GM12878 (cell line): ENCODE data around the gene SBNO2. TPM values are rescaled to one million over a fixed set of nuclear protein-coding genes. Genes with fewer than 3 reads are reported as not detected.
A peak's percentile ranks its signal among the peaks of the same experiment; 100 is the strongest.

Source experiments
- ATAC-seq: fragments of 200-7000 bp; cut with Tn5 transposase; 3 replicates; pipeline ENCODE4 v1.9.1; 2020; ENCODE audit warnings: mild to moderate bottlenecking, moderate library complexity
- BruUV-seq: library from RNA; stranded (reverse); fragments of 400-500 nt; replicated peaks from 2 replicates; lab custom pipeline; 2021; lab: Mats Ljungman, UMichigan
- CTCF ChIA-PET: fragments of 300-600 bp; sonication (Branson Sonifier 250); formaldehyde crosslinking; extraction: SDS; loops from one replicate; lab custom pipeline; 2021; ENCODE audit warnings: inconsistent platforms; lab: Yijun Ruan, JAX
- POLR2A ChIA-PET: fragments of 350-600 bp; formaldehyde crosslinking; extraction: SDS; loops from one replicate; lab custom pipeline; 2021; ENCODE audit warnings: inconsistent platforms; lab: Charles Lee
- RAD21 ChIA-PET: fragments of 300-600 bp; sonication (Branson Sonifier 250); formaldehyde crosslinking; loops from one replicate; lab custom pipeline; 2023; ENCODE audit warnings: antibody characterized with exemption; ENCODE audit not compliant: unreplicated experiment; lab: Charles Lee
- SMC1A ChIA-PET: fragments of 300-600 bp; sonication (Branson Sonifier 250); formaldehyde crosslinking; loops from one replicate; lab custom pipeline; 2023; ENCODE audit not compliant: unreplicated experiment, uncharacterized antibody; lab: Charles Lee
- DNase-seq: peaks from one replicate; pipeline ENCODE4 v3.0.0-alpha.2; 2011; ENCODE audit warnings: low read depth, low spot score
- FAIRE-seq: peaks from 3 replicates; lab custom pipeline; 2011; peaks lifted over from hg19 to GRCh38; lab: Jason Lieb, UNC
- H2AFZ ChIP-seq: 2 replicates; pipeline ENCODE4 v1.6.0; 2011; ENCODE audit warnings: low read depth, low read length, control low read depth; ENCODE audit not compliant: control insufficient read depth
- H3K27ac ChIP-seq: 2 replicates; pipeline ENCODE4 v1.5.1; 2011; ENCODE audit warnings: control low read depth; ENCODE audit not compliant: control insufficient read depth, insufficient read depth
- H3K27me3 ChIP-seq, 2 experiments: replicated peaks in 1 of 2; 2 replicates each; pipeline versions ENCODE4 v1.6.0 to v1.6.1; 2011; ENCODE audit warnings: low read length in 1 of 2; ENCODE audit not compliant: control insufficient read depth in 2 of 2, insufficient read depth in 2 of 2
- H3K36me3 ChIP-seq, 2 experiments: 2 replicates each; pipeline ENCODE4 v1.5.1; 2011; ENCODE audit warnings: low read length in 1 of 2; ENCODE audit not compliant: control insufficient read depth in 2 of 2, insufficient read depth in 2 of 2
- H3K4me1 ChIP-seq: 2 replicates; pipeline ENCODE4 v1.6.1; 2011; ENCODE audit warnings: mild to moderate bottlenecking, low read length, moderate library complexity, mixed read lengths; ENCODE audit not compliant: control insufficient read depth, insufficient read depth
- H3K4me2 ChIP-seq: 2 replicates; pipeline ENCODE4 v1.6.0; 2011; ENCODE audit warnings: control low read depth; ENCODE audit not compliant: control insufficient read depth, insufficient read depth
- H3K4me3 ChIP-seq: fragments of 200-600 bp; sonication (generic); 2 replicates; pipeline ENCODE4 v1.5.1; 2016
- H3K79me2 ChIP-seq: 2 replicates; pipeline ENCODE4 v1.6.0; 2011; ENCODE audit warnings: low read length; ENCODE audit not compliant: control insufficient read depth, insufficient read depth
- H3K9ac ChIP-seq: 2 replicates; pipeline ENCODE4 v1.8.0; 2011; ENCODE audit warnings: low read length, control low read depth, mixed read lengths; ENCODE audit not compliant: control insufficient read depth, insufficient read depth
- H3K9me3 ChIP-seq: replicated peaks from 3 replicates; pipeline ENCODE4 v1.5.1; 2011; ENCODE audit warnings: mild to moderate bottlenecking, low read length; ENCODE audit not compliant: control insufficient read depth, insufficient read depth
- H4K20me1 ChIP-seq: 2 replicates; pipeline ENCODE4 v1.6.0; 2011; ENCODE audit not compliant: control insufficient read depth, insufficient read depth
- BACH1 ChIP-seq: fragments of 450-650 bp; IDR thresholded peaks from 2 replicates; pipeline ENCODE4 v1.6.1; 2017; ENCODE audit warnings: mild to moderate bottlenecking, borderline replicate concordance
- CHD2 ChIP-seq: IDR thresholded peaks from 2 replicates; pipeline ENCODE4 v1.6.1; 2011; ENCODE audit warnings: low read depth, low read length, improper control_type of control experiment, borderline replicate concordance
- EGR1 ChIP-seq, 2 experiments: IDR thresholded peaks; 1 replicate in 1 of 2; 2 replicates in 1 of 2; pipeline ENCODE4 v1.6.1; 2011 to 2012; ENCODE audit warnings: low read depth in 2 of 2, low read length in 2 of 2, borderline replicate concordance in 1 of 2, mild to moderate bottlenecking in 1 of 2, moderate library complexity in 1 of 2
- MAX ChIP-seq: IDR thresholded peaks from 2 replicates; pipeline ENCODE4 v1.6.1; 2012; ENCODE audit warnings: low read depth, low read length, improper control_type of control experiment
- MXI1 ChIP-seq: fragments of 150-350 bp; IDR thresholded peaks from 2 replicates; pipeline ENCODE4 v1.6.1; 2011; ENCODE audit warnings: low read depth, mild to moderate bottlenecking, inconsistent platforms, low read length, improper control_type of control experiment
- POLR2A ChIP-seq: IDR thresholded peaks from 2 replicates; pipeline ENCODE4 v1.6.1; 2011; ENCODE audit warnings: low read depth, mild to moderate bottlenecking, low read length
- POLR2AphosphoS2 ChIP-seq: IDR thresholded peaks from 2 replicates; pipeline ENCODE4 v1.6.1; 2011; ENCODE audit warnings: low read depth, mild to moderate bottlenecking, low read length, improper control_type of control experiment, moderate library complexity
- POLR2AphosphoS5 ChIP-seq: IDR thresholded peaks from 2 replicates; pipeline ENCODE4 v1.6.1; 2011; ENCODE audit warnings: mild to moderate bottlenecking, low read length, inconsistent platforms
- TCF12 ChIP-seq: IDR thresholded peaks from 2 replicates; pipeline ENCODE4 v1.6.1; 2011; ENCODE audit warnings: low read depth, mild to moderate bottlenecking, low read length
- TCF3 ChIP-seq: IDR thresholded peaks from 2 replicates; pipeline ENCODE4 v1.6.1; 2012; ENCODE audit warnings: low read depth, mild to moderate bottlenecking, low read length, borderline replicate concordance; ENCODE audit not compliant: insufficient read depth
- ZBED1 ChIP-seq: IDR thresholded peaks from 2 replicates; pipeline ENCODE4 v1.6.1; 2016; ENCODE audit warnings: borderline replicate concordance
- WGBS: methylation state at CpG from one replicate; pipeline ENCODE4 v1.1.6; 2016; ENCODE audit warnings: low lambda C conversion rate; ENCODE audit not compliant: insufficient replicate concordance, insufficient coverage; ENCODE audit errors: missing lambda C conversion rate; 5-methylcytosine and 5-hydroxymethylcytosine counted together
- in situ Hi-C: fragments of 300-500 bp; cut with MboI; formaldehyde crosslinking; loops from 9 replicates; pipeline ENCODE4 v1.14.3; 2018; ENCODE audit warnings: mixed read lengths
- intact Hi-C: fragments of 100-400 bp; cut with micrococcal nuclease; formaldehyde crosslinking; loops from one replicate; pipeline ENCODE4 v1.14.2; 2022; ENCODE audit not compliant: unreplicated experiment
- polyA plus RNA-seq, 11 experiments: library from polyadenylated mRNA; depleted of rRNA in 4 of 11; unstranded in 6 of 11; stranded (reverse) in 5 of 11; fragments of >200 nt; fragmentation: Nextera tagmentation in 4 of 11; fragmentation: Illumina TruSeq in 1 of 11; extraction: Ambion mirVana in 4 of 11; extraction: Trizol in 1 of 11; gene quantifications; 1 replicate in 1 of 11; 2 replicates in 10 of 11; pipeline versions ENCODE4 v1.2.1 to v1.2.3, GENCODE V29; 2011 to 2016; ENCODE audit warnings: inconsistent platforms in 2 of 11, missing spikeins in 2 of 11, low read depth in 1 of 11
- total RNA-seq, 4 experiments: library from RNA; depleted of rRNA in 3 of 4; stranded (reverse); fragments of >200 nt in 3 of 4; fragmentation: Illumina TruSeq in 1 of 4; extraction: Trizol in 1 of 4; gene quantifications; 2 replicates each; pipeline versions ENCODE4 v1.2.1 to v1.2.3, GENCODE V29; 2013 to 2021

SBNO2 gene
- total and polyA plus RNA-seq, 10 of the 15 experiments (the other 5 are each of a cell fraction or from before 2014, with no cell fraction given) = 0.08 to 44.6 (median 5.4) TPM

GRCh38 chr19:1089126-1089771 lies 84.8 kb downstream of the SBNO2 start:
- Histone ChIP-seq H3K4me3 (no peak overlapping the region), H3K4me1 (peaks cover 32% of the 10 kb centered on the region)
- 90% methylated on average over 32 of the region's 32 CpGs for WGBS
- ATAC-seq = no peak
- in situ Hi-C loops = no loop called here
- no peak for DNase-seq
- TF ChIP-seq POLR2A (peak; percentile 63; the same call in 1 of the 2 replicates), MAX (no peak)
- TF ChIP-seq, all 136 proteins: peak for 1
- SMC1A ChIA-PET = no interaction called here
- Histone ChIP-seq H3K4me2 (no peak overlapping the region), H3K27me3 (no peaks in the 10 kb centered on the region), H3K36me3 (peaks cover 10 to 47% of the 10 kb centered on the region in 2 experiments), H2AFZ (no peak overlapping the region), H3K9me3 (no peaks in the 10 kb centered on the region), H3K79me2 (peaks cover 14% of the 10 kb centered on the region), H4K20me1 (no peaks in the 10 kb centered on the region), H3K9ac (no peak overlapping the region), H3K27ac (peak overlapping the region; percentile 18; the same call in 1 of the 2 replicates)
- intact Hi-C loops = no loop called here
- CTCF ChIA-PET = interaction anchor here (1.2 kb wide), 1 partner anchor 156 kb away, joined by 3 read pairs; no protein-coding TSS in a partner anchor
- POLR2A ChIA-PET = interaction anchor here (0.5 to 4.9 kb wide), 3 partner anchors 13 to 184 kb away, joined by 4 to 23 read pairs (median 5); partner anchors contain the start of gene ARHGAP45
- BruUV-seq = no TSS peak
- FAIRE-seq = no peak
- RAD21 ChIA-PET = interaction anchor here (1.7 kb wide), 1 partner anchor 22 kb away, joined by 8 read pairs; the partner anchor contains the start of gene ARHGAP45

DNA sequence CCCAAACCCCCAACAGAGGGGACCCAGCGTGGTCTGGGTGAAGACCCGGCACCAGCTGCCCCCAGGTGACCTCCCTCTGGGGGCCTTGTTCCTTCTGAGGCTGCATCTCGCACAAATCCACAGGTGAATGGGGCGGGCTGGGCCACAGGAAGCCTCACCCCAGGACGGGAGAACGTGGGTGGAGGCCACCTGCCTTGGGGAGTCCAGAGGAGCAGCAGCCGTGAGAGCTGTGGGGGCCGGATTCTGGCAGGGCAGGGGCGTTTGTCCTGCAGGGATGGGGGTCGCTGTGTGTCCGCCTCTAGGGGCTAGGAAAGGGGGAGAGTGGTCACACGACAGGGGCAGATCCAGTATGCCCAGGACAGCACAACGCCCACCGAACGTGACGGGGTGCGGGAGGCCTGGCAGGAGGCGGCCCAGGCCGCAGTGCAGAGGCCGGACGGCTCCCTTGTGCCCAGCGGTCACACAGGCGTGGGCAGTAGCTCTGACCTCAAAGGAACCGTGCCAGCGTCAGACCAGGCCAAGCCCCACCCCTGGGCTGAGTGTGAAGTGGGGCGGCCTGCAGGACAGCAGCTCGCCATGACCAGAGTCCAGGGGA lies 85.6 kb downstream of the SBNO2 start:
- peaks cover 15 to 48% of the 10 kb centered on the region in 2 experiments for H3K36me3 ChIP-seq
- peaks cover 29% of the 10 kb centered on the region for H3K4me1 ChIP-seq
- H4K20me1 ChIP-seq = no peaks in the 10 kb centered on the region
- H3K27me3 ChIP-seq = no peaks in the 10 kb centered on the region
- BruUV-seq = no TSS peak
- WGBS = 48% methylated on average over 23 of the region's 27 CpGs
- ChIA-PET CTCF (interaction anchor here (0.7 to 1.2 kb wide), 4 partner anchors 10 to 156 kb away, joined by 3 to 5 read pairs (median 4); no protein-coding TSS in a partner anchor), SMC1A (interaction anchor here (1.0 to 3.0 kb wide), 4 partner anchors 9 to 21 kb away, joined by 3 to 14 read pairs (median 7); partner anchors contain the start of gene ARHGAP45), POLR2A (interaction anchor here (0.5 to 4.9 kb wide), 4 partner anchors 8 to 183 kb away, joined by 3 to 23 read pairs (median 4); partner anchors contain the start of gene ARHGAP45)
- H3K27ac ChIP-seq = peak overlapping the region; percentile 83
- no peak overlapping the region for H2AFZ ChIP-seq
- H3K9ac ChIP-seq = peak overlapping the region; percentile 48; the same call in 1 of the 2 replicates
- no peak for FAIRE-seq
- intact Hi-C loops = no loop called here
- H3K79me2 ChIP-seq = peaks cover 7% of the 10 kb centered on the region
- no peaks in the 10 kb centered on the region for H3K9me3 ChIP-seq
- TF ChIP-seq MXI1 (no peak), CHD2 (0 out of 2 replicates have a peak, but pooled peaks have one; percentile 17), ZBED1 (peak; percentile 9; the same call in 1 of the 2 replicates), POLR2AphosphoS5 (peak; percentile 33), TCF3 (0 out of 2 replicates have a peak, but pooled peaks have one; percentile 35), POLR2A (peak; percentile 71), TCF12 (no peak), POLR2AphosphoS2 (peak; percentile 68), EGR1 (IDR thresholded peaks at IDR 0.05; ENCODE audit: borderline replicate concordance in 1 of 2, low read depth in 2 of 2, low read length in 2 of 2) (peak; percentile 1 to 67), BACH1 (peak; percentile 5)
- TF ChIP-seq, all 136 proteins: peak for 8
- RAD21 ChIA-PET = interaction anchor here (0.6 to 1.7 kb wide), 4 partner anchors 11 to 170 kb away, joined by 3 to 8 read pairs (median 4); partner anchors contain the start of gene ARHGAP45
- Histone ChIP-seq H3K4me2 (peak overlapping the region; percentile 50; the same call in 1 of the 2 replicates), H3K4me3 (no peak overlapping the region)
- ATAC-seq (peak; percentile 26), DNase-seq (no peak)
- in situ Hi-C loops = no loop called here
